Measurements from ENCODE around the gene PKNOX2.
"Not testable (repeated sequence)": the region's sequence is repeated elsewhere in the genome, so short reads cannot be mapped to it uniquely, and the experiment has no call there.

Gene PKNOX2

GRCh38 chr11:125207866-125208425 is 43.4 kb downstream of the PKNOX2 start:
- no peak for DNase-seq (ENCODE audit: low spot score)

- no peak for DNase-seq (ENCODE audit: low spot score)
Measured at GRCh38 chr11:125210066-125210465, 45.5 kb downstream of the PKNOX2 start.

- no peak for DNase-seq (ENCODE audit: low spot score)
Measured at GRCh38 chr11:125211191-125211947, 46.8 kb downstream of the PKNOX2 start.

- DNase-seq (ENCODE audit: low spot score), result no peak
Measured at GRCh38 chr11:125211948-125212340, 47.4 kb downstream of the PKNOX2 start.

- DNase-seq (ENCODE audit: low spot score), result no peak
Measured at GRCh38 chr11:125214601-125215565, 50.3 kb downstream of the PKNOX2 start.

GRCh38 chr11:125215976-125216375 is 51.4 kb downstream of the PKNOX2 start:
- DNase-seq (ENCODE audit: low spot score), result no peak

- DNase-seq (ENCODE audit: low spot score), result no peak
Measured at GRCh38 chr11:125218336-125218735, 53.8 kb downstream of the PKNOX2 start.

- no peak for DNase-seq (ENCODE audit: low spot score)
Measured at GRCh38 chr11:125221461-125221860, 56.9 kb downstream of the PKNOX2 start.

- DNase-seq (ENCODE audit: low spot score), result no peak
Measured at GRCh38 chr11:125222494-125222893, 57.9 kb downstream of the PKNOX2 start.

GRCh38 chr11:125223161-125223560 is 58.6 kb downstream of the PKNOX2 start:
- not testable (repeated sequence) for DNase-seq (ENCODE audit: low spot score)

- DNase-seq (ENCODE audit: low spot score), result no peak
Measured at GRCh38 chr11:125223901-125224361, 59.4 kb downstream of the PKNOX2 start.

GRCh38 chr11:125224391-125225021 is 60.0 kb downstream of the PKNOX2 start:
- DNase-seq (ENCODE audit: low spot score), result no peak

- DNase-seq (ENCODE audit: low spot score), result no peak
Measured at GRCh38 chr11:125225401-125225800, 60.9 kb downstream of the PKNOX2 start.

- no peak for DNase-seq (ENCODE audit: low spot score)
Measured at GRCh38 chr11:125226031-125226430, 61.5 kb downstream of the PKNOX2 start.

GRCh38 chr11:125226706-125227105 is 62.2 kb downstream of the PKNOX2 start:
- DNase-seq (ENCODE audit: low spot score), result no peak

- no peak for DNase-seq (ENCODE audit: low spot score)
Measured at GRCh38 chr11:125227151-125227550, 62.6 kb downstream of the PKNOX2 start.

- no peak for DNase-seq (ENCODE audit: low spot score)
Measured at GRCh38 chr11:125228445-125228844, 63.9 kb downstream of the PKNOX2 start.

GRCh38 chr11:125228993-125229392 is 64.4 kb downstream of the PKNOX2 start:
- no peak for DNase-seq (ENCODE audit: low spot score)

- no peak for DNase-seq (ENCODE audit: low spot score)
Measured at GRCh38 chr11:125229916-125230315, 65.4 kb downstream of the PKNOX2 start.

GRCh38 chr11:125233116-125233515 is 68.6 kb downstream of the PKNOX2 start:
- DNase-seq (ENCODE audit: low spot score), result no peak

GRCh38 chr11:125233736-125234275 is 69.3 kb downstream of the PKNOX2 start:
- DNase-seq (ENCODE audit: low spot score), result no peak

GRCh38 chr11:125235071-125235471 is 70.5 kb downstream of the PKNOX2 start:
- DNase-seq (ENCODE audit: low spot score), result no peak

Measured in germinal center (tissue), 1 donor.